Endothelial cell of umbilical vein (primary cell): ENCODE measurements around the gene SERF2. TPM values are rescaled to one million over a fixed set of nuclear protein-coding genes. Genes with fewer than 3 reads are reported as not detected.

Experiments
- BruUV-seq: library from RNA; stranded (reverse); fragments of 400-500 nt; replicated peaks from 2 replicates; lab custom pipeline; 2021; lab: Mats Ljungman, UMichigan
- CTCF ChIA-PET: fragments of 300-600, 350-600 bp; sonication (Branson Sonifier 250); formaldehyde crosslinking; loops from one replicate; lab custom pipeline; 2021; ENCODE audit warnings: antibody characterized with exemption, inconsistent platforms; lab: Charles Lee
- POLR2A ChIA-PET: fragments of 300-600, 350-600 bp; sonication (Branson Sonifier 250); formaldehyde crosslinking; loops from one replicate; lab custom pipeline; 2021; ENCODE audit warnings: antibody characterized with exemption, inconsistent platforms; lab: Charles Lee
- DNase-seq: peaks from one replicate; pipeline ENCODE4 v3.0.0-alpha.2; 2011; ENCODE audit warnings: low read depth, low spot score
- FAIRE-seq: peaks from 2 replicates; lab custom pipeline; 2011; peaks lifted over from hg19 to GRCh38; lab: Jason Lieb, UNC
- H2AFZ ChIP-seq: 2 replicates; pipeline ENCODE4 v1.6.0; 2012; ENCODE audit warnings: low read depth, low read length, control low read depth, inconsistent platforms
- H3K27ac ChIP-seq: 2 replicates; pipeline ENCODE4 v1.5.1; 2011; ENCODE audit warnings: low read depth, mild to moderate bottlenecking, control low read depth, low read length, moderate library complexity; ENCODE audit not compliant: insufficient read depth
- H3K27me3 ChIP-seq, 2 experiments: 2 replicates each; pipeline versions ENCODE4 v1.6.0 to v1.6.1; 2011; ENCODE audit warnings: low read length in 2 of 2, mixed read lengths in 1 of 2; ENCODE audit not compliant: control insufficient read depth in 2 of 2, insufficient read depth in 2 of 2
- H3K36me3 ChIP-seq, 2 experiments: 2 replicates in 1 of 2; 3 replicates in 1 of 2; pipeline ENCODE4 v1.5.1; 2011; ENCODE audit warnings: low read length in 2 of 2, mild to moderate bottlenecking in 1 of 2, moderate library complexity in 1 of 2; ENCODE audit not compliant: control insufficient read depth in 2 of 2, insufficient read depth in 2 of 2; ENCODE audit errors: extremely low read depth in 1 of 2
- H3K4me1 ChIP-seq: 3 replicates; pipeline ENCODE4 v1.5.1; 2011; ENCODE audit warnings: mild to moderate bottlenecking, low read length; ENCODE audit not compliant: control insufficient read depth, insufficient read depth; ENCODE audit errors: extremely low read depth
- H3K4me2 ChIP-seq: 2 replicates; pipeline ENCODE4 v1.6.1; 2011; ENCODE audit warnings: low read length, control low read depth, mixed read lengths; ENCODE audit not compliant: insufficient read depth
- H3K4me3 ChIP-seq, 3 experiments: fragments of 200-600 bp in 1 of 3; sonication (generic), shearing (Covaris generic) in 1 of 3; replicated peaks in 1 of 3; 2 replicates each; pipeline ENCODE4 v1.5.1; 2011 to 2016; ENCODE audit warnings: control low read depth in 3 of 3, low read length in 3 of 3, mild to moderate bottlenecking in 2 of 3, inconsistent platforms in 1 of 3, low read depth in 1 of 3, moderate library complexity in 1 of 3; ENCODE audit not compliant: insufficient read depth in 1 of 3
- H3K79me2 ChIP-seq: 2 replicates; pipeline ENCODE4 v1.6.0; 2012; ENCODE audit warnings: low read length, inconsistent platforms; ENCODE audit not compliant: control insufficient read depth, insufficient read depth
- H3K9ac ChIP-seq: replicated peaks from 2 replicates; pipeline ENCODE3; 2011; ENCODE audit warnings: low read length, control low read depth; ENCODE audit not compliant: insufficient read depth; ENCODE audit errors: extremely low read depth
- H3K9me1 ChIP-seq: replicated peaks from 3 replicates; pipeline ENCODE4 v1.6.0; 2011; ENCODE audit warnings: mild to moderate bottlenecking, low read length; ENCODE audit not compliant: control insufficient read depth, insufficient read depth; ENCODE audit errors: extremely low read depth
- H3K9me3 ChIP-seq: replicated peaks from 2 replicates; pipeline ENCODE4 v1.5.1; 2012; ENCODE audit warnings: low read length, inconsistent platforms; ENCODE audit not compliant: control insufficient read depth, insufficient read depth
- H4K20me1 ChIP-seq: replicated peaks from 2 replicates; pipeline ENCODE3; 2011; ENCODE audit warnings: mild to moderate bottlenecking, low read length; ENCODE audit not compliant: control insufficient read depth, insufficient read depth; ENCODE audit errors: extremely low read depth
- EZH2 ChIP-seq: IDR thresholded peaks from 2 replicates; pipeline ENCODE4 v1.6.1; 2012; ENCODE audit warnings: borderline replicate concordance, low read depth, mild to moderate bottlenecking, moderate library complexity, low read length, inconsistent platforms; ENCODE audit not compliant: severe bottlenecking
- FOS ChIP-seq: IDR thresholded peaks from 2 replicates; pipeline ENCODE4 v1.6.1; 2011; ENCODE audit warnings: mild to moderate bottlenecking, low read length, moderate library complexity, borderline replicate concordance; ENCODE audit not compliant: insufficient read depth
- GATA2 ChIP-seq: IDR thresholded peaks from 2 replicates; pipeline ENCODE4 v1.7.0; 2011; ENCODE audit warnings: low read depth, mild to moderate bottlenecking, moderate library complexity, mixed read lengths, low read length; ENCODE audit not compliant: insufficient read length, insufficient read depth
- JUN ChIP-seq: IDR thresholded peaks from 2 replicates; pipeline ENCODE4 v1.6.1; 2011; ENCODE audit warnings: borderline replicate concordance, low read depth; ENCODE audit not compliant: insufficient read length, insufficient read depth
- MYC ChIP-seq: IDR thresholded peaks from one replicate; pipeline ENCODE4 v1.6.1; 2011; ENCODE audit warnings: mild to moderate bottlenecking, low read depth, low read length
- POLR2A ChIP-seq: IDR thresholded peaks from 2 replicates; pipeline ENCODE4 v1.6.1; 2012; ENCODE audit warnings: low read depth, mild to moderate bottlenecking, control low read depth, low read length
- POLR2AphosphoS5 ChIP-seq: IDR thresholded peaks from 2 replicates; pipeline ENCODE4 v1.6.1; 2012; ENCODE audit warnings: low read depth, mild to moderate bottlenecking, control low read depth, low read length, moderate library complexity; ENCODE audit not compliant: insufficient read depth
- dilution Hi-C: fragments of 300-500 bp; cut with MboI; formaldehyde crosslinking; loops from one replicate; pipeline ENCODE4 v1.15.0; 2019; ENCODE audit warnings: low sequenced_read_pairs; ENCODE audit not compliant: extremely low pct_ligation_motif_present
- intact Hi-C: fragments of 100-400 bp; cut with micrococcal nuclease; formaldehyde crosslinking; loops from one replicate; pipeline ENCODE4 v1.10.0; 2022
- polyA plus RNA-seq, 4 experiments: library from polyadenylated mRNA; depleted of rRNA in 3 of 4; stranded (reverse) in 3 of 4; unstranded in 1 of 4; fragments of >200 nt; gene quantifications; 2 replicates each; pipeline versions ENCODE4 v1.2.1 to v1.2.3, GENCODE V29; 2011 to 2012; ENCODE audit warnings: missing spikeins in 1 of 4
- total RNA-seq: library from RNA; stranded (reverse); gene quantifications from 2 replicates; pipeline ENCODE4 v1.2.3, GENCODE V29; 2021
- TF ChIP-seq, protein P1 (sequence below), 2 donors: IDR thresholded peaks; 1 replicate in 1 of 2; 2 replicates in 1 of 2; pipeline ENCODE4 v1.5.1; 2011; ENCODE audit warnings: low read length in 2 of 2, mild to moderate bottlenecking in 2 of 2, moderate library complexity in 2 of 2, control low read depth in 1 of 2, inconsistent platforms in 1 of 2, low read depth in 1 of 2; ENCODE audit not compliant: insufficient read depth in 1 of 2; ENCODE audit errors: extremely low read depth in 1 of 2
- TF ChIP-seq, protein P2 (sequence below): IDR thresholded peaks from 2 replicates; pipeline ENCODE4 v1.6.1; 2011; ENCODE audit not compliant: insufficient read depth, insufficient read length

The SERF2 gene
- total and polyA plus RNA-seq, 2 donors (not counting 3 experiments of a cell fraction or from before 2014, with no cell fraction given): 970 to 1,481 TPM

DNA sequence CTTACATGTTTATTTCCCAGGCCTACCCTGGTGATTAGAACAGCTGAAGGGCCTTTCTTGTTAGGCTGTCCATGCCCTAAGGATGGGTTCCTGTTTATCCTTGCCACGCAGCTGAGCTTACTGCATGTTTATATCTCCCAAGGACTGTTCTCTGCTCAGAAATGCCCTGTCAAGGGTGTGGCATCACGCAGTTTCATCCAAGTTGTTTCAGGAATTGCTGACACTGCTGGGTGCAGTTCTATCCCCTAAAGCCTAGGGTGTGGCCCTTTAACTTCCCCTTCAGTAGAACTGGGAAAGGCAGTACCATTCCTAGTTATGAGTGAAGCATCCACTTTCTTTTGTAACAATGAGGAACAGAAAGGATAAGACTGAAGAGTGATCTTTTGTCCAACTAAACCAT is 20.3 kb upstream of the SERF2 start:
- POLR2A ChIA-PET: no interaction called here
- H2AFZ ChIP-seq: no peak overlapping the region
- no peaks in the 10 kb centered on the region for H3K27me3 ChIP-seq
- peaks cover 32 to 41% of the 10 kb centered on the region in 2 experiments for H3K36me3 ChIP-seq
- H3K9me3 ChIP-seq: no peaks in the 10 kb centered on the region
- intact Hi-C loops: no loop called here
- no peak overlapping the region for H3K27ac ChIP-seq
- TF ChIP-seq JUN: no peak
- no peak for TF ChIP-seq POLR2AphosphoS5
- no peak for TF ChIP-seq POLR2A
- TF ChIP-seq GATA2: no peak
- no peak for TF ChIP-seq EZH2
- no peak for TF ChIP-seq MYC
- TF ChIP-seq, protein P1, sequence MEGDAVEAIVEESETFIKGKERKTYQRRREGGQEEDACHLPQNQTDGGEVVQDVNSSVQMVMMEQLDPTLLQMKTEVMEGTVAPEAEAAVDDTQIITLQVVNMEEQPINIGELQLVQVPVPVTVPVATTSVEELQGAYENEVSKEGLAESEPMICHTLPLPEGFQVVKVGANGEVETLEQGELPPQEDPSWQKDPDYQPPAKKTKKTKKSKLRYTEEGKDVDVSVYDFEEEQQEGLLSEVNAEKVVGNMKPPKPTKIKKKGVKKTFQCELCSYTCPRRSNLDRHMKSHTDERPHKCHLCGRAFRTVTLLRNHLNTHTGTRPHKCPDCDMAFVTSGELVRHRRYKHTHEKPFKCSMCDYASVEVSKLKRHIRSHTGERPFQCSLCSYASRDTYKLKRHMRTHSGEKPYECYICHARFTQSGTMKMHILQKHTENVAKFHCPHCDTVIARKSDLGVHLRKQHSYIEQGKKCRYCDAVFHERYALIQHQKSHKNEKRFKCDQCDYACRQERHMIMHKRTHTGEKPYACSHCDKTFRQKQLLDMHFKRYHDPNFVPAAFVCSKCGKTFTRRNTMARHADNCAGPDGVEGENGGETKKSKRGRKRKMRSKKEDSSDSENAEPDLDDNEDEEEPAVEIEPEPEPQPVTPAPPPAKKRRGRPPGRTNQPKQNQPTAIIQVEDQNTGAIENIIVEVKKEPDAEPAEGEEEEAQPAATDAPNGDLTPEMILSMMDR (IDR thresholded peaks at IDR 0.05; ENCODE audit: extremely low read depth in 1 of 2, insufficient read depth in 1 of 2, low read depth in 1 of 2, low read length in 2 of 2): no peak
- TF ChIP-seq, protein P2, sequence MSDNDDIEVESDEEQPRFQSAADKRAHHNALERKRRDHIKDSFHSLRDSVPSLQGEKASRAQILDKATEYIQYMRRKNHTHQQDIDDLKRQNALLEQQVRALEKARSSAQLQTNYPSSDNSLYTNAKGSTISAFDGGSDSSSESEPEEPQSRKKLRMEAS: no peak
- TF ChIP-seq FOS: no peak
- FAIRE-seq (no peak), DNase-seq (no peak)
- H3K79me2 ChIP-seq: no peaks in the 10 kb centered on the region
- H3K9ac ChIP-seq: no peak overlapping the region
- CTCF ChIA-PET: no interaction called here
- no TSS peak for BruUV-seq
- H3K4me2 ChIP-seq: no peak overlapping the region
- no peaks in the 10 kb centered on the region for H3K4me1 ChIP-seq
- no peaks in the 10 kb centered on the region for H4K20me1 ChIP-seq
- no peak overlapping the region for H3K4me3 ChIP-seq
- no peaks in the 10 kb centered on the region for H3K9me1 ChIP-seq
- dilution Hi-C loops: no loop called here
